ENCODE data around the gene COX7A2.

The COX7A2 gene

DNA sequence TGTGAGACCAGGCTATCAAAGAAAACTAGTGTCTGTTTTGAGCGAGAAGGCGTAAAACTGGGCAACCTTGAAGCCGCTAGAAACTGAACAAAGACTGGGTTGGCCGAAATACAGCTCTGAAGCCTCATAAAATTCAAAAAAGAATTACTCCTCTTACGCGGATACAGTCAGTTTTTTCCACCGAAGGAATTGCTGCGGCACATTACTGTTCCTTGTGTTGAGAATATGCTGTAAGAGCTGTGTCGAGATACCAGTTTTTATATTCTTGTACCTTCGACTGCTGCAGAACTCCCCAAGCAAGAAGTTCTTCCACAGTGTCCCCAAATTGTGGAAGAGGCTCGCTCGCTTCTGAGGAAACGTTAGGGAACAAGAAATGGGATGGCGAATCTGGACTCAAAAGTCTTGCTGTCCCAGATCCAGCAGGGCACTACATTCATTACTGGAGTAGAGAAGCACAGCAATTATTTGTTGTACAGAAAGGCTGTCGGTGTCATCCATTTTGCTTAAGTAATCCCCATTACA lies 523 bp upstream of the COX7A2 start:
- in situ Hi-C loops (cut with MboI; ENCODE audit: low pct_unique_long_range_greater_than_20kb, low sequenced_read_pairs, unreplicated experiment): no loop called here
- TF ChIP-seq, protein P1, sequence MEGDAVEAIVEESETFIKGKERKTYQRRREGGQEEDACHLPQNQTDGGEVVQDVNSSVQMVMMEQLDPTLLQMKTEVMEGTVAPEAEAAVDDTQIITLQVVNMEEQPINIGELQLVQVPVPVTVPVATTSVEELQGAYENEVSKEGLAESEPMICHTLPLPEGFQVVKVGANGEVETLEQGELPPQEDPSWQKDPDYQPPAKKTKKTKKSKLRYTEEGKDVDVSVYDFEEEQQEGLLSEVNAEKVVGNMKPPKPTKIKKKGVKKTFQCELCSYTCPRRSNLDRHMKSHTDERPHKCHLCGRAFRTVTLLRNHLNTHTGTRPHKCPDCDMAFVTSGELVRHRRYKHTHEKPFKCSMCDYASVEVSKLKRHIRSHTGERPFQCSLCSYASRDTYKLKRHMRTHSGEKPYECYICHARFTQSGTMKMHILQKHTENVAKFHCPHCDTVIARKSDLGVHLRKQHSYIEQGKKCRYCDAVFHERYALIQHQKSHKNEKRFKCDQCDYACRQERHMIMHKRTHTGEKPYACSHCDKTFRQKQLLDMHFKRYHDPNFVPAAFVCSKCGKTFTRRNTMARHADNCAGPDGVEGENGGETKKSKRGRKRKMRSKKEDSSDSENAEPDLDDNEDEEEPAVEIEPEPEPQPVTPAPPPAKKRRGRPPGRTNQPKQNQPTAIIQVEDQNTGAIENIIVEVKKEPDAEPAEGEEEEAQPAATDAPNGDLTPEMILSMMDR (IDR thresholded peaks at IDR 0.05; ENCODE audit: extremely low read depth, insufficient read depth, missing control alignments): no peak
- no peak for DNase-seq (ENCODE audit: low spot score)

DNA sequence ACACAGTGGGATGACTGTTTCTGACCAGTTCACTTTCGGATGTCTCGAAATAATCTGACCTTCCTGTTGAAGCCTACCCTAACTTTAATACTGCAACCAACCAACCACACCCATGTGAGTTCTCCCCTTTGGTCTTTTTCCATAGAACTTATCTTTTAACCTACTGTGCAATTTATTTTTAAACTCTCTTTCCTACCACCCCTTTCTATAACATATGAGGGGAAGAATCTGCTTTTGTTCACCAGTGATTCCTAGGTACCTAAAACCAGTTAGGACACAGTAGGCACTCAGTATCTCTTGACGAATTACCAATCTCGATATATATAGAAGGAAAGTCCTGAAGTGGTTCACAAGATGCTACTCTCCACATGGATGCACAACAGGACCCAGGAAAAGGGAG lies 7.0 kb downstream of the COX7A2 start:
- no peak for DNase-seq (ENCODE audit: low spot score)
- in situ Hi-C loops (cut with MboI; ENCODE audit: low pct_unique_long_range_greater_than_20kb, low sequenced_read_pairs, unreplicated experiment): no loop called here
- TF ChIP-seq, protein P1 (IDR thresholded peaks at IDR 0.05; ENCODE audit: extremely low read depth, insufficient read depth, missing control alignments): no peak

DNA sequence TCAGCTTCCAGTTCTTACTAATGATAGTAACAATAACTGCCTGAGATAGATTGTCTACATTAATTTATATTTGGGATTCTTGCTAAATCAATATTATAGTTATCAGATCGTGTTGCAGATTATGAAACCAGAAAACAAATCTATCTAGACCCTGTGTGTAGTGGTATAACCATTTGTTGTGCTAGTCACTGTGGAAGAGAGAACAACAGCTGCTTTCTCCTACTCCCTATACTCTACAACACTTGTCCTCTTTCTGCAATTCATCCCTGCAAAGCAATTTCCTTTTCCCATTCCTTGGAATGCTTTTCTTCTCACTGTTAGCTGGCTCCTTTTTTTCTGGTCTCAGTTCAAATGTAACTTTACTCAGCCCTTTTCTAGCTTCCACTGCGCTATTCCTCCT lies 8.3 kb downstream of the COX7A2 start:
- no peak for DNase-seq (ENCODE audit: low spot score)
- TF ChIP-seq, protein P1 (IDR thresholded peaks at IDR 0.05; ENCODE audit: extremely low read depth, insufficient read depth, missing control alignments): no peak
- in situ Hi-C loops (cut with MboI; ENCODE audit: low pct_unique_long_range_greater_than_20kb, low sequenced_read_pairs, unreplicated experiment): no loop called here

DNA sequence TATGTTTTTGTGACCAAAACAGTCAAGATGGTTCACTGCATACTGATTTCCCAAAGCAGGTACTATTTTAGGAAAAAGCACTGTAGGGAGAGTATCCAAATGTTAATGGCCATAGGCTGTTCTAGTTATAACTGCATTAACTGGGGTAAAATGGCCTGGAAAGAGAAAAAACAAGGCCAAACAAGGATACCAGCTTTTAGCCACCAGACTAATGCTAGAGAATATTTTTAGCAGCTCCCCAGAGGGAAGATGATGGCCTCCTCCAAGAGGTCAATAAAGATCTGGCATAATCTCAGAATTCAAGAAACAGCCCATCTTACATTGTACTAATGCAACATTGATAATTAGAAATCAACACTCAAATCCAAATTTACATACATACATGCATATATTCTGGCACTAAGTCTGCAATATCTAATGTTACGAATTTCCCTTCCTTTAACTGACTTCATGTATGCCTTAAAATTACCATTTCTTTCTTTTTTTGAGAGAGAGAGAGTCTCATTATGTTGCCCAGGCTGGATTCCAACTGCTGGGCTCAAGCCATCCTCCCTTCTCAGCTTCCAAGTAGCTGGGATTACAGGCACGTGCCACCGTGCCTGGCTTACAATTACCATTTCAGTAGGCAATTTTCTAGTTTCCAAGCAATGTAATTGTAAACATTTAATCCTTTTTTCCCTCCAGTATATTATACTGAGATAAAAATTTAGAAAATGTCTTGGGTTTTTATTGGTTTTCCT lies 9.3 kb downstream of the COX7A2 start:
- TF ChIP-seq, protein P1 (IDR thresholded peaks at IDR 0.05; ENCODE audit: extremely low read depth, insufficient read depth, missing control alignments): no peak
- DNase-seq (ENCODE audit: low spot score): no peak
- in situ Hi-C loops (cut with MboI; ENCODE audit: low pct_unique_long_range_greater_than_20kb, low sequenced_read_pairs, unreplicated experiment): no loop called here

DNA sequence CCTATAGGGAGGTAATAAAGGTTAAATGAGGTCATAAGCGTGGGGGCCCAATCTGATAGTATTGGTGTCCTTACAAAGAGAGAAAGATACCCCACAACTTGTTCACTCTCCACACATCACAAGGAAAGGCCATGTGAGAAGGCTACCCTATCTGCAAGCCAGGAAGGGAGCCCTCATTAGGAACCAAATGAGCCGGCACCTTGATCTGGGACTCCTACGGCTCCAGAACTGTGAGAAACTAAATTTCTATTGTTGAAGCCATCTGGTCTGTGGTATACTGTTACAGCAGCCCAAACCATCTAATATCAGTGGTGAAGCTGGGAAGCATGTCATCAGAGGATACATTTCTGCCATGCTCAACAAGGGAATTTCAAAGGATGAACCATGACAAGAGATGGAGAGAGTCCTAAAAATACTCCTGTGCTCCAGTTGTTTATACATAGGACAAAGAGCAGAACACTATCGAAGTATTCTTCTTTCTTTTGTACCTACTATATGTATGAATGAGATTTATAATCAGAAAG lies 10.4 kb downstream of the COX7A2 start:
- TF ChIP-seq, protein P1 (IDR thresholded peaks at IDR 0.05; ENCODE audit: extremely low read depth, insufficient read depth, missing control alignments): no peak
- DNase-seq (ENCODE audit: low spot score): no peak
- in situ Hi-C loops (cut with MboI; ENCODE audit: low pct_unique_long_range_greater_than_20kb, low sequenced_read_pairs, unreplicated experiment): no loop called here

DNA sequence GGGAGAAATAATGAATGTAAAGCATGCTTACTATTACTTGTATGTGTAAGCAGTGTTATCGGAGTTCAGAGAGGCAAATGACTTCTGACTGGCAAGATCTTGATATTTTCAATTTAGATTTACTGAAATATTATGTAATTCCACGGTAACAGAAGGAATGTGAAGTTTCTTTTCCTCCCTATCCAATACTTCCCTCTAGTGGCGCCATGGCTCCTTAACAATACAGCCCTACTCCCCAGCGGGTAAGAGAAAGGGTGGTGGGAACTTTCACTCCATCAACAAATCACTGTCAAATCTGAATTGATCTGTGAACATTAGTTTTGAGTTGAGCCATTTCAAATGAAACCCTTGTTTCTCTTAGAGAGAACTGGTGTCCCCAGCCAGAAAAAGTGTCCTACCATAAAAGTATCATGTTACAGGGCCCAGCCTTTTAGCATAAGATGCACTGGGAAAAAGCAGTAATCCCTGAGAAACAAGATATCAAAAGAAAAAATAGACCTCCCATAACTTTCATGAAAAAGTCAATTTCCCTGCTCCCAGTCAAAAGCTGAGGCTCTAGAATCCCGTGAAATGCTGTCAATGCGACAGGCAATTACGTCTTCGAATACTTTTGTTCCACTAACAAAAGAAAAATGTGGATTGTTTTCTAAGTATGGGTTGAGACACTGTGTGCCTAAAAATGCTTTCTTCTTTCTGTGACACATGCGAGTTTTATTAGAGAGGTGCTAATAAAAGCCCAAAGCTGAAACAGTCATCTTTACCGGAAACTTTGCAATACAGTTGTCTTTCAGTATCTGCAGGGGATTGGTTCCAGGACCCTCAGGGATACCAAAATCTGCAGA lies 12.9 kb downstream of the COX7A2 start:
- TF ChIP-seq, protein P1 (IDR thresholded peaks at IDR 0.05; ENCODE audit: extremely low read depth, insufficient read depth, missing control alignments): peak; percentile 42
- in situ Hi-C loops (cut with MboI; ENCODE audit: low pct_unique_long_range_greater_than_20kb, low sequenced_read_pairs, unreplicated experiment): no loop called here
- DNase-seq (ENCODE audit: low spot score): no peak
